GM12892 (cell line): ENCODE measurements around the gene KIAA1217.

ENCODE experiments used
- POLR2A ChIP-seq: IDR thresholded peaks from 2 replicates; pipeline ENCODE4 v1.6.1; 2011; ENCODE audit warnings: low read depth, low read length, control low read depth
- POLR2AphosphoS5 ChIP-seq: IDR thresholded peaks from 2 replicates; pipeline ENCODE4 v1.6.1; 2011; ENCODE audit warnings: low read depth, low read length, control low read depth

DNA sequence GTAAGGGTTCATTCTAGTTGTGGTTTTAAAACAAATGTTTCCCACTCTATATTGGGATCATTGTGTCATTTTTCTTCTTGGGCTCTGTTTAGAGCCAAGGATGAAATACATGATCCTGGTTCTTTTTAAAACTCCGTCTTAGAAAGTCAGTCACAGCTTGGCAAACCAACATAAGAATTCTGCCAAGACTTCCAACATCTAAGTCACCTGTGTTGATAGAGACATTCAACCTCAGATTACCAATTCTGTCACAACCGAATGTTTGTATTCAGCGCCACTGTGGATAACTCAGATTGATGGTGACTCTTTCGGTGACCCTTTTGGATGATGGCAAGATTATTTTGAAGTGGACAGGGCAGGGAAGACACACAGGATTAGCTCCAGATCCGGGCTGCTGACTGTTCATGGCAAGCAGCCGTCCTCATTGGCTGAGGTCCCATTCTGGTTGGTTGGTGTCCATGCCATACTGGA lies 259.4 kb downstream of the KIAA1217 start:
- no peak for TF ChIP-seq POLR2AphosphoS5
- no peak for TF ChIP-seq POLR2A
